Endothelial cell of hepatic sinusoid (primary cell): Measurements from ENCODE around the gene ANKRD27.
"Not testable (repeated sequence)": the region's sequence is repeated elsewhere in the genome, so short reads cannot be mapped to it uniquely, and the experiment has no call there.

Source experiments
- in situ Hi-C: cut with HindIII; loops from 2 replicates; pipeline ENCODE4 v1.10.0; 2017; ENCODE audit warnings: low sequenced_read_pairs

Gene ANKRD27

DNA sequence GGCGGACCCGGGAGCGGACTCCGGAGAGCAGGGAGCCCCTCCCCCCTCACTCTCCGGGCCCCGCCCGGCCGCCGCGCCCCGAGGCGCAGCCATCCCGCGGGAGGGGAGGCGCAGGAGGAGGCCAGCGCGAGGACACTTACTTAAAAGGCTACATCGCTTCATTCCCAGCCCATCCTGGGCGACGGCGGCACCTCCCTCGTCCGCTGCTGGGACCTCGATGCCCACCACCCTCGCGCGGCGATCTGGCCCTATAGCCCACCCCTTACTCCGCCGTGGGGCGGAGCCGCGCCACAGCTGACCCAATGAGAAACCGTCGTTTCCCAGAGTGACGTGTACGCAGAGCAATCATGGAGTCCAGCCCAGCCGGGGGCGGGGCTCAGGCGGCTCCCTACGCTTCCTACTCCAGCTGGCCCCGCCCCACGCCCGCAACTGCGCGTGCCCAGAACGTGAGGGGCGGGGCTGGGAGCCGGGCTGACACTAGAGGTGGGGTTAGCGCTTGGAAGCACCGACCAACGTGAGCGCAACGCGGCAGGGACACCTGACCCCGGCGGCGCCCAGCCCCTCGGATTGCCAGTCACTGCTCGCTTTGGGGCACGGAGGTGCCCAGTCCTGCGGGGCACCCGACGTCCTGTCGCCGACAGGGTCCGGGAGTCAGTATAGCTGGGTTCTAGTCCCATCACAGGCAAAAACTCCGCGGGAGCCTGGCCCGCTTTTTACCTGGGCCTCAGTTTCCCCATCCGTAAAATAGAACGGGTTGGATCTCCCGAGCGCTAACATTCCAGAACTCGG, at the start of gene ANKRD27:
TSS of gene ANKRD27 (minus strand) at position 250 of the 789 bp plus-strand sequence. CDS start 16,165 bp downstream, outside the sequence.
- in situ Hi-C loops = no loop called here

DNA sequence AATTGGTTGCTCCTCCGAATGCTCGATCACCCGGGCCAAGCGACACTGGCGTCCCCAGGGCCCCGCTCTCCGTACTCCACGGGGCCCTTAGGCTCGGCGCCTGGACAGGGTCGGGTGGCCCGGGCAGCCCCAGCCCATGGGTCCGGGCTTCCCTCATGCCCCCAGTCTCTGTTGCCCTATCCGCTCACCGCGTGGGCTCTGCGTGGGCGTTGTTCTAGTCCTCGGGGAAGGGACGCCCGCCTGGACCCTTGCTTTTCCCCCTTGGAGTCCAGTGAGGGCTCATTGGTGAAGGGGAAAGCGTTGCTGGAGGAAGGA, 45.9 kb upstream of the ANKRD27 start:
- in situ Hi-C loops = no loop called here

GRCh38 chr19:32720216-32720935, 45.4 kb upstream of the ANKRD27 start:
- in situ Hi-C loops = no loop called here

- in situ Hi-C loops = no loop called here
Observed at GRCh38 chr19:32719611-32720059, 44.7 kb upstream of the ANKRD27 start, which contains the start of gene TDRD12. TSS of gene TDRD12 (plus strand) at chr19:32719767. CDS start at chr19:32720073, 306 bp downstream.

GRCh38 chr19:32718286-32718685, 43.3 kb upstream of the ANKRD27 start:
- in situ Hi-C loops = no loop called here

- in situ Hi-C loops = no loop called here
Observed at GRCh38 chr19:32717496-32717895, 42.5 kb upstream of the ANKRD27 start.

GRCh38 chr19:32716203-32716602, 41.2 kb upstream of the ANKRD27 start:
- in situ Hi-C loops = not testable (repeated sequence)

- in situ Hi-C loops = no loop called here
Observed at GRCh38 chr19:32711747-32712146, 36.8 kb upstream of the ANKRD27 start.

DNA sequence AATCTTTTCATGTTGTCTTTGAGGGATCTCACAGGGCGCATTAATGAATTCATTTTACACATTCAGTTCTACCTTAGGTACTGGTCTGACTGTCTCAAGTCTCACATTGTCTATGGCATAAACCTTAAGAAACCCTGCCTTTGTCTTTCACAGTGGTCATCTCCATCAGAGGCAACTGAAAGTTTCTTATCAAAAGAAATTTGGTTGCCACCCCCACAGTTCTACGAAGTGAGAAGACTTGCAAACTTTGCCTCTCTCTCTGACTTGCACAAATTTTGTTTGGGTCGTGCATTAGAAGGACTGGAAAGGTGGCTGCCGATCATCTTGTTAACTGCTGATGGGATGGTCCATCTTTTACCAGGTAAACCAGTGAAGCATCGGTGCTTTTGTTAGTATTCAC, 34.1 kb upstream of the ANKRD27 start:
- in situ Hi-C loops = no loop called here

GRCh38 chr19:32708457-32708856, 33.5 kb upstream of the ANKRD27 start:
- in situ Hi-C loops = no loop called here

DNA sequence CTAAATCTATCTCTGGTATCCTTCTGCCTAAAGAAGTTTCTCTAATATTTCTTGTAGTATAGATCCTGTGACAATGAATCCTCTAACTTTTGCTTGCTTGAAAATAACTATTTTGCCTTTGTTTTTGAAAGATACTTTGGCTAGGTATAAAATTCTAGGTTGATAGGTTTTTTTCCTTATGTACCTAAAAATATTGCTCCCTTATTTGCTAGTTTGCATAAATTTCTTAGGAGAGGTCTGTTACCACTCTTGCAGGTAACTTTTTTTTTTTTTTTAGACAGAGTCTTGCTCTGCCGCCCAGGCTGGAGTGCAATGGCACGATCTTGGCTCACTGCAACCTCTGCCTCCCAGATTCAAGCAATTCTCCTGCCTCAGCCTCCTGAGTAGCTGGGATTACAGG, 29.0 kb upstream of the ANKRD27 start:
- in situ Hi-C loops = not testable (repeated sequence)

GRCh38 chr19:32702010-32702409, 27.0 kb upstream of the ANKRD27 start:
- in situ Hi-C loops = no loop called here

DNA sequence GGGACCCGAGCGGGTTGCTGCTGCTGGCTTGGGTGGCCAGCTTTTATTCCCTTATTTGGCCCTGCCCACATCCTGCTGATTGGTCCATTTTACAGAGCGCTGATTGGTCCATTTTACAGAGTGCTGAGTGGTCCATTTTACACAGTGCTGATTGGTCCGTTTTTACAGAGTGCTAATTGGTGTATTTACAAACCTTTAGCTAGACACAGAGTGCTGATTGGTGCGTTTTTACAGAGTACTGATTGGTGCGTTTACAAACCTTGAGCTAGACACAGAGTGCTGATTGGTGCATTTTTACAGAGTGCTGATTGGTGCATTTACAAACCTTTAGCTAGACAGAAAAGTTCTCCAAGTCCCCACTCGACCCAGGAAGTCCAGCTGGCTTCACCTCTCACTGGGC, 25.1 kb upstream of the ANKRD27 start:
- in situ Hi-C loops = not testable (repeated sequence)

- in situ Hi-C loops = not testable (repeated sequence)
Observed at GRCh38 chr19:32696771-32697170, 21.8 kb upstream of the ANKRD27 start.

DNA sequence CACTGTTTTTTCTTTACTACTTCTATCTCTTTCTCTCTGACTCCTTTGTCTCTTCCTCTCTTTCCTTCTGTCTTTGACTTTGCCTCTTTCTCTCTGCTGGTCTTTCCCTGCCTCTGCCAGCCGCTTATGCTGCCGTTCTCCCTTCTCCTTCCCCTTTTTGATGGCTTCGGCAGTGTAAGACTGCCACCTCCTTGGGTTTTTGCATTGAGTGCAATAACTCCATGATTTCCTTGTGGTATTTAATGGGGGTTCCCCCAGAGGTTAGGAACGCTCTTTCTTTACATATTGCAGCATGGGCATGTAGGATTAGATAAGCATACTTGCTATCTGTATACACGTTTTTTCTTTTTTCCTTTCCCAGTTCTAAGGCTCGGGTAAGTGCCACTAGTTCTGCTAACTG, 20.5 kb upstream of the ANKRD27 start:
- in situ Hi-C loops = not testable (repeated sequence)

DNA sequence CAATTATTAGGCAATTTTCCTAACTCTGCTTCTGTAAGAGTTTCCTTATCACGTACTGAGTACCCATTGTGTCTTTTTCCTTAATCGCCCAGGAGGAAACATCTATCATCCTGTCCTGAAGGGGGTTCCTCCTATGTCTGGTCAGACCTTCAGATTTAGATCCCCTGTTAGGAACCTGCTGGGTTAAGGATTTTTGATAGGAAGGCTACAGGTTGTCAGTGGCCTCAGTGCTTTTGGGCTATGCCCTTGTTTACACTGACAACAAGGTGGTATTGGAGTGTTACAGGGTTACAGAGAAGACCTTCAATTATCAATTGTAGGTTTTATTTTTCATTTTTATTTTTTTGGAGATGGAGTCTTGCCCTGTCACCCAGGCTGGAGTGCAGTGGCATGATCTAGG, 19.9 kb upstream of the ANKRD27 start:
- in situ Hi-C loops = not testable (repeated sequence)

- in situ Hi-C loops = not testable (repeated sequence)
Observed at GRCh38 chr19:32694316-32694715, 19.3 kb upstream of the ANKRD27 start.

DNA sequence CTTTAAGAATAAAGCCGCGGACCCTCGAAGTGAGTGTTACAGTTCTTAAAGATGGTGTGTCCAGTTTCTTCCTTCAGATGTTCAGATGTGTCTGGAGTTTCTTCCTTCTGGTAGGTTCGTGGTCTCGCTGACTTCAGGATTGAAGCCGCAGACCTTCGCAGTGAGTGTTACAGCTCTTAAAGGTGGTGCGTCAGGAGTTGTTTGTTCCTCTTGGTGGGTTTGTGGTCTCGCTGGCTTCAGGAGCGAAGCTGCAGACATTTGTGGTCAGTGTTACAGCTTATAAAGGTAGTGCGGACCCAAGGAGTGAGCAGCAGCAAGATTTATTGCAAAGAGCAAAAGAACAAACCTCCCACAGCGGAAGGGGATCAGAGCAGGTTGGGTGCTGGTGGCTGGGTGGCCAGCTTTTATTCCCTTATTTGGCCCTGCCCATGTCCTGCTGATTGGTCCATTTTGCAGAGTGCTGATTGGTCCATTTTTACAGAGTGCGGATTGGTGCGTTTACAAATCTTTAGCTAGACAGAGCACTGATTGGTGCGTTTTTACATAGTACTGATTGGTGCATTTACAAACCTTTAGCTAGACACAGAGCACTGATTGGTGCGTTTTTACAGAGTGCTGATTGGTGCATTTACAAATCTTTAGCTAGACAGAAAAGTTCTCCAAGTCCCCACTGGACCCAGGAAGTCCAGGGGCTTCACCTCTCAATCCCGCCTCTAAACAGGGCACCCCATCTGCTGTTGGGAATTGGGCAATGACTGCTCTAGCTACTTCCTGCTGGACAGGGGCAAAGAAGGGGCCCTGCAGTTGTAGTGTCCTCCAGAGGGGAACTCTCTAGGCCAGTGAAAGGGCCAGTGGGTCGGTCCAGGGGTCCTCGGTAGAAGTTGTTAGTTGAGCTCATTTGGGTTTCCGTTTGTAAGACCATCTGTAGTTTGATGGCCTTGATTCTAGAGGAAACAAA, 18.4 kb upstream of the ANKRD27 start:
- in situ Hi-C loops = not testable (repeated sequence)

- in situ Hi-C loops = no loop called here
Observed at GRCh38 chr19:32692727-32693061, 17.7 kb upstream of the ANKRD27 start.

DNA sequence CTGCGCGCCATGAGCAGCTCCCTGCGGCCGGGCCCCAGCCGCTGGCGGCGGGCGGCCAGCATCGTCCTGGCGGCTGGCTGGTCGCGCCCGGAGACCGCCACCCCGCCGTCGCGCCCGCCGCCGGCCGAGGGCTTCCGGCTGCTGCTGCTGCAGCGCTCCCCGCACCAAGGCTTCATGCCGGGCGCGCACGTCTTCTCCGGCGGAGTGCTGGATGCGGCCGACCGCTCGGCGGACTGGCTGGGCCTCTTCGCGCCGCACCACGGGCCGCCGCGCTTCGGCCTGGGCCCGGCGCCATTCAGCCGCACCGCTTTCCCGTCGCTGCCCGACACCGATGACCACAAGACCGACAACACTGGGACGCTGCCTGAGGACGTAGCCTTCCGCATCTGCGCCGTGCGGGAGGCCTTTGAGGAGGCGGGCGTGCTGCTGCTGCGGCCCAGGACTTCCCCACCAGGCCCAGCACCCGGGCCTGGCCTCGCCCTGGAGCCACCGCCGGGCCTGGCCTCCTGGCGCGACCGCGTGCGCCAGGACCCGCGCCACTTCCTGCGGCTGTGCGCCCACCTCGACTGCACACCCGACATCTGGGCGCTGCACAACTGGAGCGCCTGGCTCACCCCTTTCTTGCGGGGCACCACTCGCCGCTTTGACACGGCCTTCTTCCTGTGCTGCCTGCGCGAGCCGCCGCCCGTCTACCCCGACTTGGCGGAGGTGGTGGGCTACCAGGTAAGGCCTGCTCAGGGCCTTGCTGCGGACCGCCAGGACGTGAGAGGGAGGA, 17.2 kb upstream of the ANKRD27 start:
- in situ Hi-C loops = no loop called here
